H9 (cell line): ENCODE results near the gene ANKS3. TPM values are rescaled to one million over a fixed set of nuclear protein-coding genes. Genes with fewer than 3 reads are reported as not detected.

Experiments used
- DNase-seq: peaks from one replicate; pipeline ENCODE4 v3.0.0-alpha.2; 2017
- H2AFZ ChIP-seq: one replicate; pipeline ENCODE4 v1.6.1; 2013; ENCODE audit warnings: mild to moderate bottlenecking, low read length, control low read depth, moderate library complexity
- H2AK5ac ChIP-seq: 2 replicates; pipeline ENCODE4 v1.6.1; 2013; ENCODE audit warnings: low read length, control low read depth, mixed read lengths; ENCODE audit not compliant: insufficient read length
- H2BK120ac ChIP-seq: one replicate; pipeline ENCODE4 v1.6.1; 2013; ENCODE audit warnings: low read depth, mild to moderate bottlenecking, low read length, control low read depth, inconsistent platforms; ENCODE audit not compliant: poor library complexity, severe bottlenecking
- H2BK12ac ChIP-seq: 2 replicates; pipeline ENCODE4 v1.6.1; 2013; ENCODE audit warnings: low read length, control low read depth, mixed read lengths, low read depth; ENCODE audit not compliant: insufficient read length
- H2BK15ac ChIP-seq: 2 replicates; pipeline ENCODE4 v1.6.1; 2013; ENCODE audit warnings: low read depth, low read length, control low read depth
- H2BK20ac ChIP-seq: one replicate; pipeline ENCODE4 v1.6.1; 2013; ENCODE audit warnings: low read depth, mild to moderate bottlenecking, low read length, control low read depth, inconsistent platforms; ENCODE audit not compliant: poor library complexity, severe bottlenecking
- H2BK5ac ChIP-seq: 2 replicates; pipeline ENCODE4 v1.6.1; 2013; ENCODE audit warnings: low read length, control low read depth, mixed read lengths; ENCODE audit not compliant: insufficient read length
- H3K14ac ChIP-seq: 2 replicates; pipeline ENCODE4 v1.6.1; 2013; ENCODE audit warnings: low read length, control low read depth; ENCODE audit not compliant: insufficient read depth
- H3K18ac ChIP-seq: 2 replicates; pipeline ENCODE4 v1.6.1; 2013; ENCODE audit warnings: low read depth, mild to moderate bottlenecking, mixed read lengths, low read length, control low read depth; ENCODE audit not compliant: insufficient read length
- H3K23ac ChIP-seq: 2 replicates; pipeline ENCODE4 v1.6.1; 2013; ENCODE audit warnings: low read length, control low read depth, mixed read lengths, low read depth; ENCODE audit not compliant: insufficient read length
- H3K23me2 ChIP-seq: 2 replicates; pipeline ENCODE4 v1.6.1; 2013; ENCODE audit warnings: low read depth, mild to moderate bottlenecking, mixed read lengths, low read length, control low read depth; ENCODE audit not compliant: insufficient read length, poor library complexity, severe bottlenecking
- H3K27ac ChIP-seq: 2 replicates; pipeline ENCODE4 v1.5.1; 2013; ENCODE audit warnings: low read length, control low read depth, mixed read lengths, low read depth; ENCODE audit not compliant: insufficient read length
- H3K27me3 ChIP-seq: 2 replicates; pipeline ENCODE4 v1.6.1; 2013; ENCODE audit warnings: low read length, control low read depth, inconsistent platforms; ENCODE audit not compliant: insufficient read depth
- H3K4ac ChIP-seq: 2 replicates; pipeline ENCODE4 v1.6.1; 2013; ENCODE audit warnings: low read depth, mild to moderate bottlenecking, control low read depth, inconsistent platforms, low read length, moderate library complexity
- H3K4me1 ChIP-seq: 2 replicates; pipeline ENCODE4 v1.6.1; 2013; ENCODE audit warnings: low read length, control low read depth, inconsistent platforms; ENCODE audit not compliant: insufficient read depth
- H3K4me2 ChIP-seq: 2 replicates; pipeline ENCODE4 v1.6.1; 2013; ENCODE audit warnings: low read length, control low read depth, mixed read lengths; ENCODE audit not compliant: insufficient read length, insufficient read depth
- H3K56ac ChIP-seq: 2 replicates; pipeline ENCODE4 v1.6.1; 2013; ENCODE audit warnings: low read depth, mild to moderate bottlenecking, mixed read lengths, low read length, control low read depth; ENCODE audit not compliant: insufficient read length
- H3K79me1 ChIP-seq: 2 replicates; pipeline ENCODE4 v1.6.1; 2013; ENCODE audit warnings: low read depth, mild to moderate bottlenecking, moderate library complexity, low read length, control low read depth, inconsistent platforms; ENCODE audit not compliant: insufficient read depth, poor library complexity, severe bottlenecking
- H3K79me2 ChIP-seq: 2 replicates; pipeline ENCODE4 v1.6.1; 2013; ENCODE audit warnings: low read length, control low read depth, inconsistent platforms; ENCODE audit not compliant: insufficient read depth
- H3K9ac ChIP-seq: 2 replicates; pipeline ENCODE4 v1.6.1; 2013; ENCODE audit warnings: low read length, control low read depth, mixed read lengths; ENCODE audit not compliant: insufficient read length; ENCODE audit errors: extremely low read depth
- H3K9me3 ChIP-seq: one replicate; pipeline ENCODE4 v1.6.1; 2013; ENCODE audit warnings: low read depth, low read length, inconsistent platforms; ENCODE audit not compliant: control insufficient read depth
- H3T11ph ChIP-seq: one replicate; pipeline ENCODE4 v1.6.1; 2013; ENCODE audit warnings: mild to moderate bottlenecking, low read length, control low read depth, inconsistent platforms
- H4K20me1 ChIP-seq: one replicate; pipeline ENCODE4 v1.6.1; 2013; ENCODE audit not compliant: control insufficient read depth, insufficient read length, insufficient read depth
- H4K5ac ChIP-seq: 2 replicates; pipeline ENCODE4 v1.6.1; 2013; ENCODE audit warnings: low read depth, mild to moderate bottlenecking, mixed read lengths, low read length, control low read depth; ENCODE audit not compliant: insufficient read length
- H4K8ac ChIP-seq: replicated peaks from 2 replicates; pipeline ENCODE4 v1.6.1; 2013; ENCODE audit warnings: low read length, control low read depth, mixed read lengths, low read depth; ENCODE audit not compliant: insufficient read length
- H4K91ac ChIP-seq: 2 replicates; pipeline ENCODE4 v1.6.1; 2013; ENCODE audit warnings: low read depth, mild to moderate bottlenecking, moderate library complexity, mixed read lengths, low read length, control low read depth; ENCODE audit not compliant: insufficient read length
- H3K27ac Mint-ChIP-seq, 3 experiments: 2 replicates in 2 of 3; 3 replicates in 1 of 3; pipeline ENCODE4 v1.8.0; 2020 to 2021; ENCODE audit warnings: mixed read lengths in 3 of 3, mild to moderate bottlenecking in 1 of 3, moderate library complexity in 1 of 3
- H3K27me3 Mint-ChIP-seq: 2 replicates; pipeline ENCODE4 v1.8.0; 2021; ENCODE audit warnings: low read depth, mild to moderate bottlenecking, moderate library complexity, mixed read lengths
- H3K36me3 Mint-ChIP-seq, 3 experiments: 2 replicates in 2 of 3; 3 replicates in 1 of 3; pipeline ENCODE4 v1.8.0; 2020 to 2021; ENCODE audit warnings: low read depth in 3 of 3, mixed read lengths in 3 of 3; ENCODE audit not compliant: insufficient read depth in 1 of 3
- H3K4me1 Mint-ChIP-seq, 2 experiments: 2 replicates each; pipeline ENCODE4 v1.8.0; 2020; ENCODE audit warnings: mixed read lengths in 2 of 2
- H3K4me3 Mint-ChIP-seq, 2 experiments: 2 replicates in 1 of 2; 3 replicates in 1 of 2; pipeline ENCODE4 v1.8.0; 2020 to 2021; ENCODE audit warnings: mild to moderate bottlenecking in 2 of 2, mixed read lengths in 2 of 2, moderate library complexity in 1 of 2
- H3K9me3 Mint-ChIP-seq, 2 experiments: 2 replicates in 1 of 2; 3 replicates in 1 of 2; pipeline ENCODE4 v1.8.0; 2020; ENCODE audit warnings: mild to moderate bottlenecking in 2 of 2, mixed read lengths in 2 of 2, moderate library complexity in 1 of 2
- CTCF ChIP-seq: fragments of 200-600 bp; sonication (generic); conservative IDR thresholded peaks from 3 replicates; pipeline ENCODE4 v1.8.0; 2021; ENCODE audit warnings: antibody characterized with exemption, mild to moderate bottlenecking
- WGBS: extraction: QIAGEN DNeasy Blood & Tissue Kit; methylation state at CpG from one replicate; pipeline ENCODE4 v1.1.7; 2013; ENCODE audit warnings: missing lambda C conversion rate, low lambda C conversion rate, mixed read lengths; ENCODE audit not compliant: insufficient read length; ENCODE audit errors: extremely low coverage; 5-methylcytosine and 5-hydroxymethylcytosine counted together
- total RNA-seq: library from RNA; stranded (reverse); gene quantifications from 2 replicates; pipeline ENCODE4 v1.2.1, GENCODE V29; 2021

The ANKS3 gene
- total RNA-seq, 1 experiment from 2014 or later: 32.0 TPM

DNA sequence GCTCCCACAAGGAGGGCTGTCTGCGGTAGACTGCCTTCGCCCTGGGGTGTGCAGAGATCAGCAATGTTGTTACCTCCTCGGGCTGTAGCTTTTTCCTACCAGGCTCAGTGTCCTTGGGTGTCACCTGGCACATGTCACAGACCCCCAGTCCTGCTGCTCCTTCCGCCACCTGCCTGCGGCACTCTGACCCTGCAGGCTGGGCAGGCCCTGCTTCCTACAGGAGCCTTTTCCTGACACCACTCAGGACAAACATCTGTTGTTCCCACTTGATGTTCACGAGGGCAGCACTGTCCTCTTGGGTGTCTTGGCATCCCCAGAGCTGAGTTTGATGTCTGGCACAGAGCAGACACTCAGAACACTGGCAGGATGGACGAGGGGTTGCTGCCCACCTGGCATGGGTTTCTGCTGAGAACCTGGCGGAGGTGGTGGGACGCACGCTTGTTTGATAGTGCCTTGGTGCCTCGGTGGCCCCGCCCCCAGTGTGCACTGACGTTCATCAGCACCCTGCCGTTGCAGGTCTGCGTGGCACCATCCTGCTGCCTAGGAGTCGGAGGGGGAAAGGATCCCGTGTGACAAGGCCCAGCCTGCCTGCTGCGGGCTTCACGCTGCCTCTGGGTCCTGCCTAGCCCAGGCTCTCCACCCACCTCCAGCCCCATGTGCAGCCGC lies 67.4 kb downstream of the ANKS3 start:
- Mint-ChIP-seq H3K27me3 (no peaks in the 10 kb centered on the region; the same call in 1 of the 2 replicates), H3K9me3 (no peaks in the 10 kb centered on the region), H3K4me3 (no peak overlapping the region), H3K36me3 (peaks cover 10 to 52% (median 13%) of the 10 kb centered on the region in 3 experiments; a peak in 6 of 7 replicates), H3K27ac (no peak overlapping the region), H3K4me1 (peaks cover 0 to 8% of the 10 kb centered on the region in 2 experiments; a peak in 2 of 4 replicates)
- no peak overlapping the region for H3K9ac ChIP-seq
- no peaks in the 10 kb centered on the region for H3K9me3 ChIP-seq
- H4K5ac ChIP-seq: no peak overlapping the region
- no peak overlapping the region for H2BK120ac ChIP-seq
- no peak overlapping the region for H2AK5ac ChIP-seq
- no peak overlapping the region for H3K23ac ChIP-seq
- WGBS: no CpG with 5 or more reads among the region's 20 CpGs
- H2BK15ac ChIP-seq: no peak overlapping the region
- no peak overlapping the region for H4K91ac ChIP-seq
- H3K79me1 ChIP-seq: no peaks in the 10 kb centered on the region
- no peak overlapping the region for H4K8ac ChIP-seq
- no peak for DNase-seq
- H3K79me2 ChIP-seq: no peaks in the 10 kb centered on the region
- no peak overlapping the region for H3K4me2 ChIP-seq
- no peak overlapping the region for H3K56ac ChIP-seq
- H3K27ac ChIP-seq: no peak overlapping the region
- no peak overlapping the region for H2BK20ac ChIP-seq
- H3K4ac ChIP-seq: no peak overlapping the region
- H3K23me2 ChIP-seq: no peaks in the 10 kb centered on the region
- H2BK12ac ChIP-seq: no peak overlapping the region
- H3K27me3 ChIP-seq: no peaks in the 10 kb centered on the region
- H3K14ac ChIP-seq: no peak overlapping the region
- H3K18ac ChIP-seq: no peak overlapping the region
- H2BK5ac ChIP-seq: no peak overlapping the region
- no peaks in the 10 kb centered on the region for H4K20me1 ChIP-seq
- H3K4me1 ChIP-seq: no peaks in the 10 kb centered on the region
- TF ChIP-seq CTCF: no peak; the same call in 2 of the 3 replicates
- no peak overlapping the region for H2AFZ ChIP-seq
- H3T11ph ChIP-seq: no peak overlapping the region
